KOPT-K1 (cell line): ENCODE data around the gene PI4K2B.
A peak's percentile ranks its signal among the peaks of the same experiment; 100 is the strongest.
"Not testable (repeated sequence)": the region's sequence is repeated elsewhere in the genome, so short reads cannot be mapped to it uniquely, and the experiment has no call there.

Experiments
- H3K27ac ChIP-seq: fragments of 200-600 bp; sonication (generic); 2 replicates; pipeline ENCODE4 v1.5.1; 2016; ENCODE audit warnings: antibody characterized with exemption, mild to moderate bottlenecking, low read depth, low read length; ENCODE audit not compliant: poor library complexity, severe bottlenecking
- H3K36me3 ChIP-seq: fragments of 200-600 bp; sonication (generic); 2 replicates; pipeline ENCODE4 v1.5.1; 2017; ENCODE audit warnings: antibody characterized with exemption, mild to moderate bottlenecking, low read length, moderate library complexity; ENCODE audit not compliant: insufficient read depth
- H3K9me3 ChIP-seq: fragments of 200-600 bp; sonication (generic); 2 replicates; pipeline ENCODE4 v1.5.1; 2017; ENCODE audit warnings: antibody characterized with exemption, low read length, mild to moderate bottlenecking; ENCODE audit not compliant: insufficient read depth, poor library complexity, severe bottlenecking

PI4K2B gene

DNA sequence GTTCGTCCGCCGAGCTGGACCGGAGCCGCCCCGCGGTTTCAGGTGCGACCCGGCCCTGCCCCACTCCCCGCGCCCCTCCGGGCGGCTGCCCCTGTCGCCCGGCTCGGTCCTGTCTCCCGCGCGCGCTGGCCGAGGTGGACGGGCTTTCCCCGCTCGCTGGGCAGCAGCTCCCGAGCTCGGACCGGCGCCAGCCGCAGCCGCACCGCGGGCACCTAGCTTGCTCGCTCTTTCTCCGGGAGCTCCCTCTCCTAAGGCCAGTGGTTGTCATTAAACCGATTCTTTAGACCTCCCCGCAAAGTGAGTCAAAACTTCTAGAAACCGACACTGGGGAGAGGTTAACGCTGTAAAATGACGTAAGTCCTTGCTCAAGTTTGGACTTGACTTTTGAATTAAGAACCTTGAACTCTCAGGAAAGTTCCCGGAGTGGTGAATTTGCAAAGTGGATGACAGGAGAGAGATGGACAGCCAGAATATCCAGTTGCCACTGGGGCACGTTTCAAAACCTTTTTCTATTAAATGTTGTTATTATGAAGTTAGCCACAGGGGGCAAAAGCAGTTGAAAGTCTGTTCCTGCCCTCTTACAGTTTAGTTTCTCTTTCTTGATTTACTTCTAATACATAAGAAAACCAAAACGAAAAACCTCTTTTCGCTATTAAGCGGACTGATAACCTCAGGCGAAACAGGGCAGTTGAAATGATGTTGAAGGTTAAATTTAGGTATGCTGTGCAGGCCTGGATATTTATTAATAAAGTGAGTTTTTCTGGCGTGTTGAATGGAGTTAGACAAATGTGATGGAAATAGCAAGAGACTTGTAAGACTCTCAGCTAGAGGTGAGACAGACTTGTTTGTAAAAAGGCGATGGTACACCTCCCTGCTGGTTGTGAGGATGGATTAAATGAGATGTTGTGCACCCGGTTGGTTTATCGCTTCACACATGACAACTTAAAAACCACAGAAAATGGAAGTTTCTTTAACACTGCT lies 847 bp downstream of the PI4K2B start:
- H3K9me3 ChIP-seq: peaks cover 37% of the 10 kb centered on the region
- peaks cover 16% of the 10 kb centered on the region; the same call in 1 of the 2 replicates for H3K36me3 ChIP-seq
- peak overlapping the region; percentile 82 for H3K27ac ChIP-seq

DNA sequence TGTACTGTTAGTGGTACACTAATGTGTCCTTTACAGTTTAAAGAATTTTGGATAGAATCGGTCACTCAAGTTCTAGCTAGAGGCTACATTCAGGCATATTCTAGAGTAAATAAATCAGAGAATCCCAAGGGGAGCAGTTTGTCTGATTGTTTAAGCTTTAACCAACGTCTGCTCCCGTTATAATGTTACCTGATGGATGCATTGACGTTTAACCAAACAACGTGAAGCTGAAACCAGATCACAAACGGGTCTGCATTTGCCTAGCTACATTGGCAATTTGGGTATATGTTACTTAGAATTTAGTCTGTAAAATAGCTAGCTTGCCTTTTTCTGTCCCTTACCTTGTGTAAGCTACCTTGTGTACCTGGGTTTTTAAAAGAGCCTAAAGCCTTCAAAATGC lies 1.6 kb downstream of the PI4K2B start:
- Histone ChIP-seq H3K9me3 (peaks cover 30% of the 10 kb centered on the region), H3K36me3 (peaks cover 16% of the 10 kb centered on the region; the same call in 1 of the 2 replicates)

DNA sequence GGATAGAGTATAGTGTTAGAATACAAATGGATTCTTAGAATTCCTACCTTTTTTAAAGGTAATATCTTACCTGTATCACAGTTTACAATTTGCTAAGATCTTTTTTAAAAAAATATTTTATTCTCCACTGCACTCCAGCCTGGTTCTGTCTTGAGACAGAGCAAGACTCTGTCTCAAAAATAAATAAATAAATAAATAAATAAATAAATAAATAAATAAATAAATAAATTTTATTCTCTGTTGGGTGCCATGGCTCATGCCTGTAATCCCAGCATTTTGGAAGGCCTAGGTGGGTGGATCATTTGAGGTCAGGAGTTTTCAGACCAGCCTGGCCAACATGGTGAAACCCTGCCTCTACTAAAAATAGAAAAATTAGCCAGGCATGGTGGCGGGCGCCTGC lies 2.2 kb downstream of the PI4K2B start:
- Histone ChIP-seq H3K36me3 (peaks cover 16% of the 10 kb centered on the region; the same call in 1 of the 2 replicates), H3K27ac (peak overlapping the region; percentile 82), H3K9me3 (peaks cover 30% of the 10 kb centered on the region)

More for the DNA sequence above, 1.6 kb downstream of the PI4K2B start:
- peak overlapping the region; percentile 82 for H3K27ac ChIP-seq

DNA sequence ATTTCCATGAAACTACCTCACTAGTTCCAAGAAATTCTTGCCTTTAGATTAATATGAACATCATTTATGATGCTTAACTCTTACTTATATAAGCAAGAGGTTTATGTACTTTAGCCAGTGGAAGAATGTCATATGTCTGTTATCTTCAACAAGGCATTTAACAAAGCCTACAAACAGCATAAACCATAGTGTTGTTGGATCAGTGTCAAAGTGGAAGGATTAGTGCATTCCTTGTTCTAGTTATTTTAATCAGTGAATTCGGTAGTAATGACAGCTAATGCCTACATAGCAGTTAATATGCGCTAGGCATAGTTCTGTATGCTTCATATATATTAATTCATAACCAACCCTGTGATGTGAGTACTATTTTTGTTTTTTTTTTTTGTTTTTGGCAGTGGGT lies 3.1 kb downstream of the PI4K2B start:
- Histone ChIP-seq H3K9me3 (peaks cover 30% of the 10 kb centered on the region), H3K27ac (no peak overlapping the region), H3K36me3 (peaks cover 16% of the 10 kb centered on the region; the same call in 1 of the 2 replicates)

DNA sequence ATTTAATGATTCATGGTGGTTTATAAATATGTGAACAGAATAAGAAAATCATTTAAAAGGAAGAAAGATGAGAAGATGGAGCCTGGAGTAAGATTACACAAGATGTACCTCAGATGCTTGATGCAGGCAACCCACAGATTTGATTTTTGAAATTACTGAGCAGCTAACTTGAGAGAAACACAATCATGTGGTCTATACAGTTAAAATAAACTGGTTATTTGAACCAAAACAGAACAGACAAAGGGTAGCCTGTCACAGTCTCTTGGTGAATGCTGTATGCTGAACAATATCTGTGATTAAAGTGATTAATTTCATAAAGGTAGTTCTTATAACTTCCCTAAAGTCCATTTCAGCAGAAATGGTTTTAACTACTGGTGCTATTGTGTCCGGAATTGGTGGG lies 4.2 kb downstream of the PI4K2B start:
- Histone ChIP-seq H3K27ac (no peak overlapping the region), H3K9me3 (peaks cover 30% of the 10 kb centered on the region), H3K36me3 (peaks cover 16% of the 10 kb centered on the region; the same call in 1 of the 2 replicates)

DNA sequence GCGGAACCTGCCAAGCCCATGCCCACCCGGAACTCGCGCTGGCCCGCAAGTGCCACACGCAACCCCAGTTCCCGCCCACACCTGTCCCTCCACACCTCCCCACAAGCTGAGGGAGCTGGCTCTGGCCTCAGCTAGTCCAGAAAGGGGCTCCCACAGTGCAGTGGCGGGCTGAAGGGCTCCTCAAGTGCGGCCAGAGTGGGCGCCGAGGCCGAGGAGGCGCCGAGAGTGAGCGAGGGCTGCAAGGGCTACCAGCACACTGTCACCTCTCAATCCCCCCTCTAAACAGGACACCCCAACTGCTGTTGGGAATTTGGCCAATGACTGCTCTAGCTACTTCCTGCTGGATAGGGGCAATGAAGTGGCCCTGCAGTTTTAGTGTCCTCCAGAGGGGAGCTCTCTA lies 5.7 kb downstream of the PI4K2B start:
- Histone ChIP-seq H3K9me3 (peaks cover 38% of the 10 kb centered on the region), H3K36me3 (peaks cover 16% of the 10 kb centered on the region; the same call in 1 of the 2 replicates)
- not testable (repeated sequence) for H3K27ac ChIP-seq

DNA sequence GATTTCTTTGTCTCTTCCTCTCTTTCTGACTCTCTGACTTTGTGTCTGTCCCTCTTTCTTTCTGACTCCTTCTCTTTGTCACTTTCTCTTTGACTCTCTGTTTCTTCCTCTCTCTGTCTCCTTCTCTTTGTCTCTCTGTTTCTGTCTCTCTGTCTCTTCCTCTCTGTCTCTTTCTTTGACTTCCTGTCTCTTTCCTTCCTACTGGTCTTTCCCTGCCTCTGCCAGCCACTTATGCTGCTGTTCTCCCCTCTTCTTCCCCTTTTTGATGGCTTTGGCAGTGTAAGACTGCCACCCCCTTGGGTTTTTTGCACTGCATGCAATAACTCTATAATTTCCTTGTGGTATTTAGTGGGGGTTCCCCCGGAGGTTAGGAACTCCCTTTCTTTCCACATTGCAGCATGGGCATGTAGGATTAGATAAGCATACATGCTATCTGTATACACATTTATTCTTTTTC lies 6.9 kb downstream of the PI4K2B start:
- peaks cover 48% of the 10 kb centered on the region for H3K9me3 ChIP-seq
- H3K27ac ChIP-seq: not testable (repeated sequence)
- H3K36me3 ChIP-seq: peaks cover 16% of the 10 kb centered on the region; the same call in 1 of the 2 replicates

DNA sequence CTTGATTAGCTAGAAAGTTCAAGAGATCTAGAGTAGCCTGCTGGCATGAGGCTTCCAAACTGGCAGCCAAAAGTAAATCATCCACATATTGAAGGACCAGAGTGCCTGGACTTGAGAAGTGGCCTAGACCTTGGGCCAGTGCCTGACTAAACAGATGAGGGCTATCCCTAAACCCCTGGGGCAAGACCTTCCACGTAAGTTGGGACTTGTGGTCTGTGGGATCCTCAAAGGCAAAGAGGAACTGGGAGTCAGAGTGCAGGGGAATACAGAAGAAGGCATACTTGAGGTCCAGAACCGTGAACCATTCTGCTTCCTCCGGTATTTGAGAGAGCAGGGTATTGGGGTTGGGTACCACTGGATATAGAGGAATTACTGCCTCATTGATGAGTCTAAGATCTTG lies 8.4 kb downstream of the PI4K2B start:
- Histone ChIP-seq H3K9me3 (peaks cover 58% of the 10 kb centered on the region), H3K36me3 (peaks cover 14% of the 10 kb centered on the region; the same call in 1 of the 2 replicates)

DNA sequence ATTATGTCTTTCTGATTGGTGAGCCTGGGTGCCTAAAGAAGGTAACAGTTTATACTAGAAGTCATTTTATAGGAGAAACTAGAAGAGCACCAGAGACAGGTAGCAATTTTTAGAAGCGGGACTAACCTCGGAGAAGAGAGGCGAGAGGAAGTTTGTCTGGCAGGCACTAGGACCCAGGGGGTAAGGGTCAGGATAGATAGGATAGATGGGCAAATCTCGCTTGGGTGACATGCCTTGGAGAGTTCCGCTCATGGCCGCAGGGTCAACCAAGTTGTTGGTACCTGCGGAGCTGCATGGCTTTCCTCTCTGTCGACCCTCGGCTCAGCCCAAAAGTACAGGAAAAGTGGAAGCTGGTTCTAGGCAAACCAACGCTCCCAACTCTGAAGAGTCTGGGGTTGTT lies 11.3 kb downstream of the PI4K2B start:
- Histone ChIP-seq H3K36me3 (no peaks in the 10 kb centered on the region; the same call in 1 of the 2 replicates), H3K27ac (no peak overlapping the region), H3K9me3 (peaks cover 55% of the 10 kb centered on the region)

More for the DNA sequence above, 8.4 kb downstream of the PI4K2B start:
- not testable (repeated sequence) for H3K27ac ChIP-seq

DNA sequence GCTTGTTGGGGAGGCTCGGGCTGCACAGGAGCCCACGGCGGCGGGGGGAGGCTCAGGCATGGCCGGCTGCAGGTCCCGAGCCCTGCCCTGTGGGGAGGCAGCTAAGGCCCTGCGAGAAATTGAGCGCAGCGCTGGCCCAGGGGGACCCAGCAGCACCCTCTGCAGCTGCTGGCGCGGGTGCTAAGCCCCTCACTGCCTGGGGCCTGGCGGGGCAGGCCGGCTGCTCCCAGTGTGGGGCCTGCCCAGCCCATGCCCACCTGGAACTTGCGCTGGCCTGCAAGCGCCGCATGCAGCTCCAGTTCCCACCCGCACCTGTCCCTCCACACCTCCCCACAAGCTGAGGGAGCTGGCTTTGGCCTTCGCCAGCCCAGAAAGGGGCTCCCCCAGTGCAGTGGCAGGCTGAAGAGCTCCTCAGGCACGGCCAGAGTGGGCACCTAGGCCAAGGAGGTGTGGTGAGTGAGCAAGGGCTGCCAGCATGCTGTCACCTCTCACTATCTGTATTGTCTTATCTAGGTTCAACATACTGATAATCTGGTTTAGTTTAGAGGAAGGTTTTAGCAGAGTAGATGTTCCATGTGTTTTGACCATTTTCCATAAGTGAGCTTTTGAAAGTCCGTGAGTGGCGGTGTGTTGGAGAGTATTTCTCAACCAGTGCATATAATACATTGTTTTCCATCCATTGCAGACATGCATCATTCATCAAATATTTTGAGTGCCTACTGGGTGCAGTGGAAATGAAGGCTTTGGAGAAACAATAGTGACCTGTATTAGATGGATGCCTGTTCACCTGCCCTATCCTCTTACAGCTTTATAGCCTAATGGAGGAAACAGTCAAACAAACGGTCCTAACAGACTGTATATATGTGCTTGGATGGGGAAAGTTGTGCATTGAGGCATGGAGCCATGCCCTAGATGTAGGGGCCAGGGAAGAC lies 13.1 kb downstream of the PI4K2B start:
- peaks cover 55% of the 10 kb centered on the region for H3K9me3 ChIP-seq
- H3K36me3 ChIP-seq: no peaks in the 10 kb centered on the region; the same call in 1 of the 2 replicates

DNA sequence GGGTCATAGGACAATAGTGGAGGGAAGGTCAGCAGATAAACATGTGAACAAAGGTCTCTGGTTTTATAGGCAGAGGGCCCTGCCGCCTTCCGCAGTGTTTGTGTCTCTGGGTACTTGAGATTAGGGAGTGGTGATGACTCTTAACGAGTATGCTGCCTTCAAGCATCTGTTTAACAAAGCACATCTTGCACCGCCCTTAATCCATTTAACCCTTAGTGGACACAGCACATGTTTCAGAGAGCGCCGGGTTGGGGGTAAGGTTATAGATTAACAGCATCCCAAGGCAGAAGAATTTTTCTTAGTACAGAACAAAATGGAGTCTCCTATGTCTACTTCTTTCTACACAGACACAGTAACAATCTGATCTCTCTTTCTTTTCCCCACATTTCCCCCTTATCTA lies 15.0 kb downstream of the PI4K2B start:
- H3K36me3 ChIP-seq, H3K27ac ChIP-seq: not testable (repeated sequence)
- peaks cover 36% of the 10 kb centered on the region for H3K9me3 ChIP-seq

More for the DNA sequence above, 13.1 kb downstream of the PI4K2B start:
- H3K27ac ChIP-seq: no peak overlapping the region

DNA sequence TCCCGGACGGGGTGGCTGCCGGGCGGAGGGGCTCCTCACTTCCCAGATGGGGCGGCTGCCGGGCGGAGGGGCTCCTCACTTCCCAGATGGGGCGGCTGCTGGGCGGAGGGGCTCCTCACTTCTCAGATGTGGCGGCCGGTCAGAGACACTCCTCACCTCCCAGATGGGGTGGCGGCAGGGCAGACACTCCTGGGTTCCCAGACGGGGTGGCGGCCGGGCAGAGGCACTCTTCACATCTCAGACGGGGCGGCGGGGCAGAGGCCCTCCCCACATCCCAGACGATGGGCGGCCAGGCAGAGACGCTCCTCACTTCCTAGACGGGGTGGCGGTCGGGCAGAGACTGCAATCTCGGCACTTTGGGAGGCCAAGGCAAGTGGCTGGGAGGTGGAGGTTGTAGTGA lies 15.7 kb downstream of the PI4K2B start:
- not testable (repeated sequence) for H3K27ac ChIP-seq, H3K36me3 ChIP-seq
- peaks cover 32% of the 10 kb centered on the region for H3K9me3 ChIP-seq

DNA sequence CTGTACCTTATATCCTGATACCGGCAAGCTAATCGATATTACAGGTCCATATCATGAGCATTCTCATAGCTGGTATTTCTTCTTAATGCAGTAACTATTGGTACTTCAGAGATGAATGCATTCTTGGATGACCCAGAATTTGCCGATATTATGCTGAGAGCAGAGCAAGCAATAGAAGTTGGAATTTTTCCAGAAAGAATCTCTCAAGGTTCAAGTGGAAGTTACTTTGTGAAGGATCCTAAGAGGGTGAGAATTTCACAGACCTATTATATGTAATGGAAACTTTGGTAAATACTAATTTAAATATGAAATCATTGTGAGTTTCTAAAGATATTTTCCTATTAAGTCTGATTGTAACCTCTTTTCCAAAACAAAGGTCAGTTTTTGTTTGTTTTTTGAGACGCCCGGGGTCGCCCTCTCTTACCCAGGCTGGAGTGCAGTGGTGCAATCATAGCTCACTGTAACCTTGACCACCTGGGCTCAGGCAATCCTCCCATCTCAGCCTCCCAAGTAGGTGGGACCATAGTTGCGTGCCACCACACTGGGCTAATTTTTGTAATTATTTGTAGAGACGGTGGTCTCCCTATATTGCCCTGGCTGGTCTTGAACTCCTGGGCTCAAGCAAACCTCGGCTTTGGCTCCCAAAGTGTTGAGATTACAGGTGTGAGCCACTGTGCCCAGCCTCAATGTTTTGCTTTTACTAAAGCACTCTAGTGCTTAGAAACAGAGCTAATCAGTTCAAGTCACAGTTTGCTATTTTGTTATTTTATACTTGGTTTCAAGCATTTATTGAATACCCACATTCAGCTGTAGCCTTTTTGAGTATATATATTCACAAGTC lies 18.6 kb downstream of the PI4K2B start:
- peaks cover 9% of the 10 kb centered on the region for H3K9me3 ChIP-seq
- peaks cover 34% of the 10 kb centered on the region for H3K36me3 ChIP-seq
- no peak overlapping the region for H3K27ac ChIP-seq

DNA sequence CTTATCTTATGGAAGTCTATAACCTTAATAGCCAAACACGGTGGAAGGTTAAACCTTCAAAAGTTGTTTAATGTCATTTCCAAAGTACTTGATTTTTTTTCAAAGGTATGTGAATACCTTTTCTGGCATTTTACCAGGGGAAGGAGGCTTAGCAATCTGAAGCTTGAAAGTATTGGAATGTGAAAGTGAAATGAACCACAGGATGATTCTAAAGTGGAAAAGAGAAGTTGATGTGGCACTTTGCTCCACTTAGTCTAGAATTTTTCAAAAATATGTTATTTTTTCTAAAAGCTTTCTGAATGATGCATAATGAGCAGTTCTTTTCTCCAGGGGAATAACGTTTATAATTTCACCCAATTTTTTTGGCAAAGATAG lies 19.2 kb downstream of the PI4K2B start:
- H3K9me3 ChIP-seq: peaks cover 4% of the 10 kb centered on the region
- no peak overlapping the region for H3K27ac ChIP-seq
- H3K36me3 ChIP-seq: peaks cover 40% of the 10 kb centered on the region
